NCI-H2081 (cell line): ENCODE data around the gene CLSTN1.

ENCODE experiments used
- DNase-seq, 2 experiments: peaks; one replicate each; lab custom pipeline; 2025; lab: John Stamatoyannopoulos, UW

Gene CLSTN1

DNA sequence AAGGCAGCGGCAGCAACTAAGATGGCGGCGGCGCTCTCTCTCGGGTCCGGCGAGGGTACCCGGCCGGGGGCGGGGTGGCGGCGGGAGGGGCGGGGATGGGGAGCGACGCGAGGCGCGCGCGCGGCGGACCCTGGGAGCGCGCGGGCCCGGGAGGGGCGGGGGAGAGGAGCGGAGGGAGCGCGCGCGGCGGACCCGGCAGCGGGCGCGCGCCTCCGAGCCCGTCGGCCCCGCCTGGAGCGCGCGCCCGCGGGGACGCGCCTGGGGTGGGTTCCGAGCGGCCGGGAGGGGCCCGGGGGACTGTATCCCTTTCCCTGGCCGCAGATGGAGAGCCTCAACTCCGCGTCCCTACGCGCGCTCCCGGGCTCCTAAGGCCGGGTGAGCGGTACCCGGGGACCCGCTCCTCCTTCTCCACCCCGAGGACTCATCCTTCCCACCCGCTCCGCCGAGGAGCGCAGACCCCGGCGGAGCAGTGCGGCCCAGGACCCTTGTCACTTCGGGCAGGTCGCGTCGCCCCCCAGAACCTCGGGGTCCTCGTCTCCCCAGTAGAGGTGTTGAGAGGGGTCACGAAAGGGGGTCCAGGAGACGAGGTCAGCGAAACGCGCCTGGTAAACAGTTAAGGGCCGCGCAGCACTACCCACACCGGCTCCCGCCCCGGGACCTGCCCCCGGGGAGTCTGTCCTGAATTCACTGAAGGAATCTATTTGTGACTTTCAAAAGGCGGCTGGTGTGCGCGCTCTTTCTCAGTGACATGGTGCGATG, at the start of gene CLSTN1:
CLSTN1 (minus strand) TSS at position 23 of the 759 bp plus-strand sequence. CDS start 232 bp downstream, outside the sequence.
- DNase-seq = peak; percentile 86 to 89

DNA sequence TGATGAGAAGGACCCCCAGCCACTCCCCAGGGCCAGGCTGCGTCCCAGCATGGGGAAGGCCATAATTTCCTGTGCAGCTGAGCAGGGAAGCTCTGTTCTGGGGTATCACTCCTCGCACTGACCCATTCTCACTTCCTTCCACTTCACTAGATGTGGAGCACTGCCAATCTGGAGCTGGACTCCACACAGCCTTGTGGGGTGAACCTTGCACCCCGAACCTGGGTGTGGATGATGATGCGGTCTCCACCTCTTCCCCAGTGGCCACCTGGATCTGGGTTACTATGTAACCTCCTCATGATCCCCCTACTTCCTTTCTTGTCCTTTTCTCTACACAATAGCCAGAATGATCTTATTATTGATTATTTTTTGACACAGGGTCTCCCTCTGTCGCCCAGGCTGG, 49.6 kb upstream of the CLSTN1 start:
- no peak for DNase-seq

DNA sequence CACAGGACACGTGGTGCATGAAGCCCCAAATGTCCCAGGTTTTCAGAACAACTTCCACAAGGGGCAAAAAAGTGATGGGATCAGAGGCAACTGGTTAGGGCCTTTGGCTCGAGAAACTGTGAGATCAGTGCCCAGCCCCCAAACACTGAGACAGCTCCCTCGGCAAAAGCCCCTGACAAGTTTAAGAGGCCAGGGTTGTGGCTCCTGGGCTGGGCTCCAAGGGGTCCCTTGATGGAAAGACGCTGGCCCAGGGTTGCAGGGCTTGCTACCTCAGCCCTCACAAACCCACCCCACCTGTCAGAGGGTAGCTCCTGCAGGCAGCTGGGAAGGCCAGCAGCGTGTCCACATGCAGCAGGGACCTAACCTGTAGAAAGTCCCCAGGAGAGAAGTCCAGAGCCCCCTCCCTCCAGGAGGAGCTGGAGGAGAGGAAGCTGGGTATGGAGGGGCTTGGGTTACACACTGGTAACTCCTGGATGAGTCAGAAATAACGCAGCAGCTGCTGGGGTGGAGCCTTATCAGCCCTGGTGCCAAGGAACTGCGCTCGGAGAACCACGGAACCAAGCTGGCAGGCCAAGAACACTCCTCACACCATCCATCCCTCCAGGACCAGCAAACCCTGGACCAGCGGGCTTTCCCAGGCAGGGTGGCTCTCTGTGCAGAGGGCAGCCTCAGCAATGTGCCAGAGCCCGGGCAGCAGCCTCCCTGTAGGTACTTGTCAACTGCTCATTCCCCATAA, 48.8 kb upstream of the CLSTN1 start:
- DNase-seq = no peak

DNA sequence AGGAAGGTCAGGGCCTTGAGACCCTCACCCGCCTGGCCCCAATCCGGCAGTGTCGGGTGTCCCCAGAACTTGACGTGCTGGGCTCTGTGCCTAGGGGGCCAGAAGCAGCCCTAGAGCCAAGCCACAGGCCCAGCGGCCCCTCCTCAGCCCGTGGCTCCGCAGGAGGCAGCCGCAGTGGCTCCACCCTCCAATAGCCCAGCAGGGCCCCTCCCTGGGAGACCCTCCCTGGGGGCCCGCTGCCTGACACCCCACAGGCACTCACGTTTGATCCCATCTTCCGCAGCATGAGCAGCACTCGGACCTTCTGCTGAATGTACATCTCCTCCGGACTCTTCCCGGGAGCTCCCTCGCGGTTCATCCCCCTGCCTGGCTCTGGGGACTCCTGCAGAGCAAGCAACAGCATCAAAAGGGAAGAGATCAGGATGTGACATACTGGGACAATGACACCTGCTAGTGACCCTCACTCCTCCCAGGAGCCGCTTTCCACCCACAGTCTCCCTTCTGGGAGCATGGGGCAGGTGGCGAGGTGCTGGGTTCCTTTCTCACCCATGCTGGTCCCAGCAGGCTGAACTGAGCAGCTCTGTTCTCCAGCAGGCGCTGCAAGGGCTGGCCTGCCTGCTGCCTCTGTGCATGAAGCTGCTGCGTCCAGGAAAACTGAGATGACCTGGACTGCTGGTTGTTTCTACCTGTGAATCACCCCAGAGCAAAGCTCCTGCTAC, 48.1 kb upstream of the CLSTN1 start:
- no peak for DNase-seq

DNA sequence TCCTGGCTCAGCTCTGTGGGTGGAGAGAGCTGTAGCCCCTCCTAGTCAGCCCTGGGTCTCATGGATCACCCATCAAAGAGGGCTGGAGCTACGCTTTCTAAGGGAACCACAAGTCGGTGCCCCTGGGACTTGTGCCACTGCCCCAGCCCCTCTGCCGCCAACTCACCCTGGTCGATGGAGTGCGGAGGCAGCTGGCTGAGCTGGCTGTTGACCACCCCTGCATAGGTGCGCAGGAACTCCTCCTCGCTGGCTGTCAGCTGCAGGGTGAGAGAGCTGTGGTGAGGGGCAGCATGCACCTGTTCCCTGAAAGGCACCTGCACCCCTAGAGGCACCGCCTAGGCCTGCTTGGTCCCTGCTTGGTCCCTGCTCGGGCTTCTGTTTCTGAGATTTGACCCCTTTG, 47.3 kb upstream of the CLSTN1 start:
- no peak for DNase-seq

DNA sequence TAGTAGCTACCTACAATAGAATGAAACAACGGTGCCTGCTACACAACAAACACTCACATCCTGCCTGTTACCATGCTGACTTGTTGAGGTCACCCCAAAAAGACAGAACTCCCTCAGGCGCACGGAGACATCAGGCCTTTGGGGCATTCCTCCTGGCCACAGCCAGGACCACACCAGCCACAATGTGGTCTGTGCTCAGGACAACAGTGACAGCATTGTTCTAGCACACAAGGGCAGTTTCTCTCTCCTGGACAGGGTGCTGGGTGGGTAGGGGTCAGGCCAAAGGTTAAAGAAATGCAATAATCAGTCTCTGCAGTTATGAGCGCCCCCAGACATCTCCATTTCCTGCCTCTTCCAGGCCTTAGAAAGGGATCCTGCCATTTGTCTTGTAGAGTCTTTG, 46.8 kb upstream of the CLSTN1 start:
- DNase-seq = no peak

DNA sequence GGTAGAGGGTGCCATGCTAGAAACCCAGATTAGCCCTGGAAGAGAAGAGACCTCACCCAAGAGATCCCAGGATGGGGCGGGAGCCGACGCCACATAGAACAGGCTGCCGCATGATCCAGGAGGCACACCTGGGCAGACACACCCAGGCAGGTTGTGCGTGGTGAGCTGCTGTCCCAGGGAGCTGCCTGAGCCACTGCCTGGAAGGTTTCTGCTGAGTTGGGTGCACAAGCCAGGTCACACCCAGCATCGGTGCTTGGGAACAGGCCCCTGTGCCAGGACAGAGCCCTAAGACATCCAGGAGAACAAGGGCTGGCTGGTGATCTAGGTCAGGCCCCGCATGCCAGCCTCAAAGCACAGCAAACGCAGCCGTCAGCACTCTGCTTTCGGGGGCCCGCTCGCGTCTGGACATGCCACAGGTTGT, 46.1 kb upstream of the CLSTN1 start:
- DNase-seq = no peak

DNA sequence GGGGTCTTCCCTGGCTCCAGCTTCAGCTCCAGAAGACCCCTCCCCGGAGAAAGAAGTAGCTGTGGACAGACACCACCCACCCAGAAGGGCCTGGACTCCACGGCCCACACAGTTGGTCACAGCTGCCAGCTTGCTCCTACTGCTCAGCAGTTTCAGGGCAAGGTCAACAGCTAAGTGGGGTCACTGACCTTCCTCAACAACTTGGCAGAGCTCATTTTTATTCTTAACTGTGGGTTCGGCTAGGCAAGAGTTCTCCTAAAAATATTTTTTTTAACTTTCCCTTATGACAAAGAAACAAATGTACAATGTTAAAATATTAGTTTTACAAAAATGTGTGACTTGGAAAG, 44.5 kb upstream of the CLSTN1 start:
- no peak for DNase-seq

DNA sequence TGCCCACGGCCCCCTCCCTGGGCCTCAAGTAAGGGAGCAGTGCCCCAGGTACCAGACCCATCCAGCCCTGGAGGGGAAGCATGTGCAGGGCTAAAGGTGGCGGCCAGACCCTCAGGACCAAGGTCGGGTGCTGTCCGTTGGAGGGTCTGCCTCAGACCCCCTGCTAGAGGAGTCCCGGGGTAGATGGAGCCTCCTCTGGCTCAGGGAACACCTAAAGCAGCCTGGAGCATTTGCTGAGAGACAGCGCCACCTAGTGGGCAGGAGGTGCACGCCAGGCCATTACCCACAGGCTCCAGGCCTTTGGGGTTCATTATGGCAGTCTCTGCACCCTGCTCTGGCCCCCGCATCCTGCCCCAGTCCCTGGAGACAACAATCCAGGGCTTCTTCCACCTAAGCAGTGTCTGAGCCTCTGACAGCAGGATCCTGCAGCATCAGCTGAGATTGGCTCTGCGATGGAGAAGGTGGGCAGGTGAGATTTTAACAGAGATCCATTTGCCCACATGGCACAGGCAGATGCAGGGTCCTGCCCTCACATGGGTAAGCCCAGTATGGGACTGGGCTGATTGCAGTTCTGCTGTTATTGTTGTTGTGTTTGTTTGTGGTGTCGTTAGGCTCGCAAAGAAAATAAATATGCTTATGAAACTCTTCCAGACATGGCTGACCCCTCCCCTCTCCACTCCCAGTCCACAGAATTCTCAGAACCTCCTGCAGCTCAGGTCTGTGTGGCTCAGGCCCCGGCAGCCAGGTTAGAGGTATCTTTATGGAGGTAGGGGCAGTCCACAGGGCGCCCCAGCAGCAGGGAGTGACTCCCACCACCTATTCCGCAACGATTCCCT, 43.9 kb upstream of the CLSTN1 start:
- DNase-seq = peak; percentile 73 to 75

DNA sequence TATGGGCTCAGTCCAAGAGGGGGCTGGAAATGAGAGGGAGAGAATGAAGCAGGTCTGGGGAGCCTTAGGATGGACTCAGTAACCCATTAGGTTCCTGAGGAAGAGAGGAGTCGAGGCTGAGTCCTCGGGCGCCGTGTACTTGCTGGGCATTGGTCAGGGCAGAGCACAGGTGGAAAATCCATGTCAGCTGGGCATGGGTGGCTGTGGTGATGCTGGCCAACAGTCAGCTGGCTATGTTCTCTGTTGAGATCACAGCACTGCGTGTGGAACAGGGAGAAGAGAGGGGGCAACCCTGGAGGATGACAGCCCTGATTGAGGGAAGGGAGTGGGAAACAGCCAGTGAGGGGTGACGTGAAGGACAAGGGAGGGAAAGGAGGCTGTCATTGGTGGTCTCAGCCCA, 43.1 kb upstream of the CLSTN1 start:
- DNase-seq = no peak

DNA sequence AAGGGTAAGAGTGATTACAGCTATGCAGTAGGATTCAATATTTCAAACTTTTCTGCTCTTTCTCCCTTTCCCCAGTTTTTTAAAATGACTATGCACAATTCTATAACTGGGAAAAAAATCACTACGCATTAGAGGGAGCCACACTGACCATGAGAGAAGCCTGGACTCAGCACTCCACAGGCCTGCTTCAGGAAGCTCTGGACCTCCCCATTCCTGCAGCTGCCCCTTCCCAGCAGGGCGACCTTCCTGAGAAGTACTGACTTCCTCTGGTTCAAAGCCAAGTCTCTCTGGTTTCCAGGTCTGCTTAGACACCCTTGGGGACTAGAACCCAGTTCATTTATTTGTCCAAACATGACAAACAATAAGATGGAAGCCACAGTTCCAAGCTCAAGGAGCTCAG, 42.0 kb upstream of the CLSTN1 start:
- no peak for DNase-seq

DNA sequence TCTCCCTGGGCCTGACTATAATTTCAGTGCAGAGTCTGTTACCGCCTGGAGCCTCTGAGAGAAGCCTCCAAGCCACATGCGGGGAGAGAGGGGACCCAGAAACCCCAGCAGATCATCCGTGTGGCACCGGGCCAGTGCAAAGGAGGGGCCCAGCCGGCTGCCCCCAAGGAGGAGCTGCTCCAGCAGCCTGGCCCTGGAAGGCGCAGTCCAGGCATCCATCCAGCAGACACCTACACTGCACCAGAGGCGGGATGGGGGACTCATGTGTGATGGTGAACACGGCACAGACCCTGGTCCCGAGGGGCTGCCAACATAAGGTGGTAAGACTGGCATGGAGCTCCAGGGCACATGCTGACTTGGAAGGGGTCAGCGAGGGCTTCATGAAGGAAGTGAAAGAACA, 39.6 kb upstream of the CLSTN1 start:
- DNase-seq = no peak

DNA sequence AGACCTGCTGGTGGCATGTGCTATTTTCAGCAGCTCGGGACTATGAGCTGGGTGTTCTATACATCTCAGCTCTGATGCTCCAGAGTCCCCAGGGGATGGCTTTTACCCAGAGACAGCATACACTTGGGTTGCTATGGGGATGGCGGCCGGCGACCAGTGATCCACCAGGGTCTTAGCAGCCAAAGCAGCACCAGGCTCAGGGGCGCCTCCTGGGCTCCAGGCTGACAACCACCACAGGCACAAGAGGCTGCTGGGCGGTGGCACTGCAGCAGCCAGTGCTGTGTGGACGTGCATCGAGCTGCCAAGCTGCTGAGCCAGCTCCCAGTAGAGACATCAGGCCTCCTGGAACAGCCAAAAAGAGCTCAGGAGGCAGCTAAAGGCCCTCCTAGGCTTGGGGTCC, 37.6 kb upstream of the CLSTN1 start:
- no peak for DNase-seq

DNA sequence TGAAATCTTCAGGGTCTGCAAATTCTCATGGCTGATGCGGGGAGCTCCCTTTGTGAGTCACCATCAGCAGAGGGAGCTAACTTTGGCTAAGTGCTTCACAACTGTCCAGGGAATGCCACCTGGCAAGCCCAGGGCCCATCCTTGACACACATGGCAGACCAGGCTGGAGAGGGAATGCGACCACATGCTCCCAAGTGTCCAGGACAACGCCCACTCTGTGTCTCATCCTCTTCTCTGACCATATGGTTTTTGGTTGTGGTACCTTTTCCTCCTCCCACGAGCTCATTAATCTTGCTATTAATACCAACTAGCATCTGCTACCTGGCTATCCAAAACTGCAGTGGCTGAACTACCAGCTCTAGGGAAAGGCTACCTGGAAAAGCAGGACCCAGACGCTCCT, 37.1 kb upstream of the CLSTN1 start:
- no peak for DNase-seq

DNA sequence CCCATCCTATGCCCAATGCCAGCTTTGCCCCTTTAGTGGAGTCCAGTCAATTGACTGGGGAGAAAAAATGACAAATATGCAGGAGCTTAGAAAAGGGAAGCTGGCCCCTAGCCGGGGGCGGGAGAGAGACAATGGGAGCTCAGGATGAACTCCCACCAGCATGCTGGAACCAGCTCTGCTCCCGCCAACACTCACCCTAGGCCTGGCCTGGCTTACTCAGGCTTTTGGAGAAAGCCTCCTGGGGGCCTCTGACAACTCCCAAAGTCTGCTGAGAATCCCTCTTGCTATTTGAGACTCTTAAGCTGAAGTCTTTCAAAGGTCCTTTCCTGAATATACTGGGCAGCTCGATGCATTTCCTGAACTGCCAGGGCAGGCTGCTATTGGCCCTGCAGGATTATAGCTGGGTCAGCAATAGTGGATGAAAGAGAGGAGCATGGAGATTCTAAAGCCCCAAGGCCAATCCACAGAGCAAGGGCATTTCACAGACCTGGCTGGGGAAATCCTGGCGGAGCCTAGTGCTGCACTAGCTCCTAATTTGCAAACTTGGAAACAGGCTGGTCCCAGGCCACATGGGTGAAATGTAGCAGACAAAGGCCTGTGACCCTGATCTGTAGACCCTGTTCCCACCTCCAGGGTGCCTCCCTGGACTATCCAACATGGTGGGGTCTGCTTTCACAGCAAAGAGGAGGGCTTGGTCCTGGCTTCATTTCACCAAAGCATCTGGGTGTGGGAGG, 35.7 kb upstream of the CLSTN1 start:
- no peak for DNase-seq

DNA sequence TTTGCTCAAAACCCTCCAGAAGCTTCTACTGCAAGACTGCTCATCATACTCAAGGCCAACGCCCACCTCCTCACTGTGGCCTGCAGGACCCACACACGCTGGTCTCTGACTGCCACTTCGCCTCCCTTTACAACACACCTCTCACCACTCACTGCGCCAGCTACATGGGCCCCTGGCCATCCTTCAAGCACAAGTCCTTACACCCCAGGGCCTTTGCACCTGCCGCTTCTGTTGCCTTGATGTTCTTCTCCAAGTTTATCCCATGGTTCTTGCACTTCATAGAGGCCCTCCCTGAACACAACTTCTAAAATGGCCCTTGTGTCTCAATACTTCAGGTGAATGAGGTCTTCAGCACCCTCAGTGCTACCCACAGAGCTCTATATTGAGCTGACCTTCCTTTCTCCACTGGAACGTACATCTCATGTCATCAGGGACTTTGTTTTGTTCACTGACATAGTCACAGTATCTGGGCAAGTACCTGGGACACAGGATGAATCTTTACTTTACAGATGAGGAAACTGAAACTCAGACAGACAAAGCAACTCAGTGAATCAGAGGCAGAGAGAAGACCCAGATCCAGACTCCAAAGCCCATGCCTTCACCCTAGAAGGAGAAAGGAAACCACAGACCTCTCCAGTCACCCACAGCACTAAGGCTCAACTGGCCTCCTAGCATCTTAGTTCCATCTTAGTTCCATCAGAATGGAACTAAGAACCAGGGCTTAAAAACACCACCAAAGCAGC, 34.7 kb upstream of the CLSTN1 start:
- DNase-seq = no peak

DNA sequence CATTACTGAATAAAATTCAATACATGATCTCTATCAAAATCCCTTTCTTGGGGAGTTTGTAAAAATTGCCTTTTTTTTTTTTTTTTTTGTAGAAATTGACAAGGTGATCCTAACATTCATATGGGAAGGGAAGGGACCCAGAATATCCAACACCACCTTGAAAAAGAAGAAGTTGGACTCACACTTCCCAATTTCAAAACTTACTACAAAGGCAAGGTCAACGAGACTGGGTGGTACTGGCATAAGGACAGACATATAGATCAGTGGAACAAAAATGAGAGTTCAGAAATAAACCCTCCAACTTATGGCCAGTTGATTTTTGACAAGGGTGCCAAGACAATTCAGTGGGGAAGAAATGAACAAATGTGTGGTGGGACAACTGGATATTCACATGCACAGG, 31.4 kb upstream of the CLSTN1 start:
- no peak for DNase-seq

DNA sequence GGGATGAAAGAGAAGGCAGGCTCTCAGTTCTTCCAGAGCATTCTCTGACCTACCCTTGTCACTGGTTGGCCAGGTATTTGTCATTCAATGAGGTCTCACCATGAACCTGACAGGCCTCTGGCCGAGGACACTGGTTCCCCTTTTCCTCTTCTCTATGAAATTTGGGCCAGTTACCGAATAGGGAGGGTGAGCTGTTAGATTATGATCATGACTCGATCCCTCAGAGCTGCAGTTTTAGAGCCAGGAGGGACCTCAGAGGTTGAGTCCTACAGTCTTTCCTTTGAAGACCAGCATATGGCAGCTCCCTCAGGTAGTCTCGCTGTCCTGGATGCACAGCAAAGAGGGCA, 29.5 kb upstream of the CLSTN1 start:
- DNase-seq = no peak

DNA sequence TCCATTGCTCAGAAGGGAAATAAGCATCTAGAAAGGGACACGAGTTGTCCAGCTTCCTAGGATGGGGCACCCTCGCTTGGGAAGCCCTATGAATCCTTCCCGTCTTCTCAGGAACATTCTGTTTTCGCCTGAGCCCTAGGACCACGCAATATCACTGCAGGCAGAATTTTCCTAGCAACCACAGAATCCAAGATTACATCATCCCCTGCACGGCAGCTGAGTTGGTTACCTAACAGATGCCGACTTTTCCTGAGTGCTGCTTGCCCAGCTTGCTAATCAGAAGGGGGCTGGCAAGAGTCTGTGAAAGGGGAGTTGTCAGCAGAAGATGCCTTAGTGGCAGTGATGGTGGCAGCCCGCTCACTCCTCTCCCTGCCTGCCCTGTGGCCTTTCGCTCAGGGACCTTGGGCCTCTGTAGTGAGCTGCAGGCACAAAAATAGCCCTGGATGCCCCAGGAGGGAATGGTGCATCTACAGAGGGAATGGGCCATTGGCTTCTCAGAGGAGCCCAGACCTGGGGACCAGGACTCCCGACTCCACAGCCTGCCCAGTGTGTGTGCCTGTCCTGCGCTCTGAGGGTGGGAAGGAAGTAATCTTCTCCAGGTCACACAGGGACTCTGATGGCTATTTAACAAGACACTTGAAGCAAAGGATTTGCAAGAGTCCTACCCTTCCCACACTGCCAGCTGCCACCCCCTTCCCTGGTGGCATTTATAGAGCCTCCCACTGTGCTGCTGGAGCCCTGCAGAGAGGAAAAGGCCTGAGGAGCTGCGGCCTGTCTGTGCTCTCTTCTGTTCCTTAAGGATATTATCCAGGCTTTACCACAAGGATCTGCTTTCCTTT, 28.9 kb upstream of the CLSTN1 start:
- DNase-seq = no peak

DNA sequence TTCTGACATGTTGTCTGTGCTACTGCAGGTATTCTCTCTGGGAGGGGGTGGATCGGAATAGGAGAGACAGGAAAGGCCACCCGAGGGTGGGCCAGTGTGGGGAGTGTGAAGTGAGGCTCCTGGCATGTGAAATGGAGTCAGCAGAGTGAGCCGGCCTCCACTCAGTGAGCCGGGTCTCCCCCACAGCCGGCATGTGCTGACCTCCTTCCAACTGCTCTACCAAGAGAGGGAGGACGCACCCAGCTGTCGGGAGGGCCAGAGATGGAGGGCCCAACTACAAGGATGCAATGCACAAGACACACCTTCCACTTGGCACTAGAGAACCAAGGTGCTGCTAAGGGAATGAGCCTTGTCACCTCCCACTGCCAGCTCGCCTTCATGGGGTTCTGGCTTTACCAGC, 28.2 kb upstream of the CLSTN1 start:
- no peak for DNase-seq
